ENCODE data around the gene FRMPD1. TPM values are rescaled to one million over a fixed set of nuclear protein-coding genes. Genes with fewer than 3 reads are reported as not detected.
A peak's percentile ranks its signal among the peaks of the same experiment; 100 is the strongest.
"Not testable (repeated sequence)": the region's sequence is repeated elsewhere in the genome, so short reads cannot be mapped to it uniquely, and the experiment has no call there.

The FRMPD1 gene
- total RNA-seq, 2 donors from 2014 or later, result 0.33 to 0.55 TPM

- H3K4me3 Mint-ChIP-seq, result no peak overlapping the region
- Histone ChIP-seq H3K36me3 (ENCODE audit: control insufficient read depth, insufficient read depth, low read length) (no peaks in the 10 kb centered on the region), H3K27ac (ENCODE audit: low read depth, low read length) (no peak overlapping the region), H3K27me3 (ENCODE audit: control insufficient read depth, insufficient read depth, low read length, poor library complexity, severe bottlenecking) (no peaks in the 10 kb centered on the region), H3K9ac (ENCODE audit: extremely low read depth, low read length, poor library complexity, severe bottlenecking) (no peak overlapping the region), H3K4me1 (ENCODE audit: control insufficient read depth, insufficient read depth, low read length) (peaks cover 5% of the 10 kb centered on the region), H3K9me3 (ENCODE audit: control insufficient read depth, low read length) (no peaks in the 10 kb centered on the region), H3K4me3 (ENCODE audit: low read length) (no peak overlapping the region)
- TF ChIP-seq CTCF (conservative IDR thresholded peaks at IDR 0.05), result peak; percentile 92
- H3K4me1 Mint-ChIP-seq, result peaks cover 35% of the 10 kb centered on the region
- H3K36me3 Mint-ChIP-seq (ENCODE audit: low read depth), result no peaks in the 10 kb centered on the region
- 34 to 70% methylated on average over 2 to 3 of the region's 3 CpGs for WGBS, 2 experiments (ENCODE audit: insufficient coverage in 1 of 2, insufficient read length in 1 of 2)
- H3K27ac Mint-ChIP-seq, result no peak overlapping the region
- DNase-seq, result peak; percentile 88
- H3K27me3 Mint-ChIP-seq (ENCODE audit: insufficient read depth), result peaks cover 3% of the 10 kb centered on the region
- peaks cover under 1% of the 10 kb centered on the region for H3K9me3 Mint-ChIP-seq
Measured at GRCh38 chr9:37747271-37747753, 96.6 kb downstream of the FRMPD1 start.

DNA sequence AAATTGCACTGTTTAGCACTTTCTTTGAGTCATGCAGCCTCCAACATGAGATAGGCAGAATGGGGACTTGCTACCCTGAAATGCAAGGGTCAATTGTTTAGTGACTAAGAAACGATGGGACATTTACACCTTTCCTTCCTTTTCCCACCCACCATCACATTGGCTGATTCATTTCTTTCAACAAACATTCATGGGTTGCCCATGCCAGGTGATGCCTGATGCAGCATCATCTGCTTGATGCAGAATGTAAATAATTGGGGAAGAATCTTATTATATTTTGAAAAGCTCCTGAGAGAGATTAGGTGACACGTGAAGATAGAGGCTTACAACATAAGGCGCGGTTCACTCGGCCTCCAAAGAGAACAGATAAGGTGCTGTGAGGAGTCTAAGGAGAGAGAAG is 98.4 kb downstream of the FRMPD1 start:
- peaks cover 37% of the 10 kb centered on the region for H3K4me1 Mint-ChIP-seq
- 51 to 54% methylated on average over 4 to 5 of the region's 5 CpGs for WGBS, 2 experiments (ENCODE audit: insufficient coverage in 1 of 2, insufficient read length in 1 of 2)
- H3K4me3 ChIP-seq (ENCODE audit: low read length), result no peak overlapping the region
- peak; percentile 59 for DNase-seq
- H3K36me3 ChIP-seq (ENCODE audit: control insufficient read depth, insufficient read depth, low read length), result no peaks in the 10 kb centered on the region
- H3K4me3 Mint-ChIP-seq, result no peak overlapping the region
- peaks cover 3% of the 10 kb centered on the region for H3K27me3 Mint-ChIP-seq (ENCODE audit: insufficient read depth)
- H3K36me3 Mint-ChIP-seq (ENCODE audit: low read depth), result no peaks in the 10 kb centered on the region
- peaks cover 5% of the 10 kb centered on the region for H3K4me1 ChIP-seq (ENCODE audit: control insufficient read depth, insufficient read depth, low read length)
- TF ChIP-seq CTCF (conservative IDR thresholded peaks at IDR 0.05), result no peak
- H3K27ac ChIP-seq (ENCODE audit: low read depth, low read length), result no peak overlapping the region
- no peaks in the 10 kb centered on the region for H3K27me3 ChIP-seq (ENCODE audit: control insufficient read depth, insufficient read depth, low read length, poor library complexity, severe bottlenecking)
- no peak overlapping the region for H3K27ac Mint-ChIP-seq
- H3K9ac ChIP-seq (ENCODE audit: extremely low read depth, low read length, poor library complexity, severe bottlenecking), result no peak overlapping the region
- peaks cover 7% of the 10 kb centered on the region for H3K9me3 ChIP-seq (ENCODE audit: control insufficient read depth, low read length)
- peaks cover 9% of the 10 kb centered on the region for H3K9me3 Mint-ChIP-seq

GRCh38 chr9:37751186-37751585 is 100.4 kb downstream of the FRMPD1 start:
- peak; percentile 77 for DNase-seq
- no peak overlapping the region for H3K4me3 Mint-ChIP-seq
- Histone ChIP-seq H3K4me3 (ENCODE audit: low read length) (no peak overlapping the region), H3K9me3 (ENCODE audit: control insufficient read depth, low read length) (peaks cover 7% of the 10 kb centered on the region), H3K4me1 (ENCODE audit: control insufficient read depth, insufficient read depth, low read length) (peaks cover 13% of the 10 kb centered on the region), H3K27me3 (ENCODE audit: control insufficient read depth, insufficient read depth, low read length, poor library complexity, severe bottlenecking) (no peaks in the 10 kb centered on the region), H3K36me3 (ENCODE audit: control insufficient read depth, insufficient read depth, low read length) (no peaks in the 10 kb centered on the region), H3K9ac (ENCODE audit: extremely low read depth, low read length, poor library complexity, severe bottlenecking) (no peak overlapping the region), H3K27ac (ENCODE audit: low read depth, low read length) (no peak overlapping the region)
- 63 to 76% methylated on average over 4 to 6 of the region's 6 CpGs for WGBS, 2 experiments (ENCODE audit: insufficient coverage in 1 of 2, insufficient read length in 1 of 2)
- peaks cover 51% of the 10 kb centered on the region for H3K4me1 Mint-ChIP-seq
- peak overlapping the region; percentile 49 for H3K27ac Mint-ChIP-seq
- TF ChIP-seq CTCF (conservative IDR thresholded peaks at IDR 0.05), result no peak
- H3K27me3 Mint-ChIP-seq (ENCODE audit: insufficient read depth), result no peaks in the 10 kb centered on the region
- peaks cover 9% of the 10 kb centered on the region for H3K9me3 Mint-ChIP-seq
- H3K36me3 Mint-ChIP-seq (ENCODE audit: low read depth), result no peaks in the 10 kb centered on the region

DNA sequence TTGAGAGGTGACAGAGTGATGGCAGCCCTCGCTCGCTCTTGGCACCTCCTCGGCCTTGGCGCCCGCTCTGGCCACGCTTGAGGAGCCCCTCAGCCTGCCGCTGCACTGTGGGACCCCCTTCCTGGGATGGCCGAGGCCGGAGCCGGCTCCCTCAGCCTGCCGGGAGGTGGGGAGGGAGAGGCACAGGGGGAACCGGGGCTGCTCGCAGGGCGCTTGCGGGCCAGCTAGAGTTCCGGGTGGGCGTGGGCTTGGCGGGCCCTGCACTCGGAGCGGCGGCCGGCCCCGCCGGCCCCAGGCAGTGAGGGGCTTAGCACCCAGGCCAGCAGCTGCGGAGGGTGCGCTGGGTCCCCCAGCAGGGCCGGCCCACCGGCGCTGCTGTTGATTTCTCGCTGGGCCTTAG is 101.0 kb downstream of the FRMPD1 start:
- H3K27me3 ChIP-seq (ENCODE audit: control insufficient read depth, insufficient read depth, low read length, poor library complexity, severe bottlenecking); H3K27me3 Mint-ChIP-seq (ENCODE audit: insufficient read depth); H3K27ac ChIP-seq (ENCODE audit: low read depth, low read length); H3K4me3 Mint-ChIP-seq; H3K4me3 ChIP-seq (ENCODE audit: low read length); H3K9ac ChIP-seq (ENCODE audit: extremely low read depth, low read length, poor library complexity, severe bottlenecking); H3K27ac Mint-ChIP-seq; H3K36me3 ChIP-seq (ENCODE audit: control insufficient read depth, insufficient read depth, low read length); H3K9me3 ChIP-seq (ENCODE audit: control insufficient read depth, low read length); H3K36me3 Mint-ChIP-seq (ENCODE audit: low read depth); H3K9me3 Mint-ChIP-seq: not testable (repeated sequence)
- H3K4me1 Mint-ChIP-seq, result peaks cover 54% of the 10 kb centered on the region
- peak; percentile 57 for DNase-seq
- H3K4me1 ChIP-seq (ENCODE audit: control insufficient read depth, insufficient read depth, low read length), result peaks cover 13% of the 10 kb centered on the region
- WGBS, 2 experiments (ENCODE audit: insufficient coverage in 1 of 2, insufficient read length in 1 of 2), result 92% methylated on average over 29 of the region's 30 CpGs; no CpG with 5 or more reads in 1 of the 2 experiments

DNA sequence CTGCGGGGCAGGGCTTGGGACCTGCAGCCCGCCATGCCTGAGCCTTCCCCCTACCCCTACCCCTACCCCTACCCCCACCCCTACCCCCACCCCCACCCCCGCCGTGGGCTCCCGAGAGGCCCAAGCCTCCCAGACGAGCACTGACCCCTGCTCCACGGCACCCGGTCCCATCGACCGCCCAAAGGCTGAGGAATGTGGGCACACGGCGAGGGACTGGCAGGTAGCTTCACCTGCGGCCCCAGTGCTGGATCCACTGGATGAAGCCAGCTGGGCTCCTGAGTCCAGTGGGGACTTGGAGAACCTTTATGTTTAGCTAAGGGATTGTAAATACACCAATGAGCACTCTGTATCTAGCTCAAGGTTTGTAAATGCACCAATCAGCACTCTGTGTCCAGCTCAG is 101.4 kb downstream of the FRMPD1 start:
- DNase-seq; H3K27ac Mint-ChIP-seq; H3K4me3 ChIP-seq (ENCODE audit: low read length); H3K9me3 ChIP-seq (ENCODE audit: control insufficient read depth, low read length); H3K36me3 Mint-ChIP-seq (ENCODE audit: low read depth); H3K9ac ChIP-seq (ENCODE audit: extremely low read depth, low read length, poor library complexity, severe bottlenecking); H3K27me3 ChIP-seq (ENCODE audit: control insufficient read depth, insufficient read depth, low read length, poor library complexity, severe bottlenecking); H3K9me3 Mint-ChIP-seq; H3K36me3 ChIP-seq (ENCODE audit: control insufficient read depth, insufficient read depth, low read length); H3K27ac ChIP-seq (ENCODE audit: low read depth, low read length); H3K4me3 Mint-ChIP-seq; H3K27me3 Mint-ChIP-seq (ENCODE audit: insufficient read depth): not testable (repeated sequence)
- WGBS, 2 experiments (ENCODE audit: insufficient coverage in 1 of 2, insufficient read length in 1 of 2), result 95 to 100% methylated on average over 3 to 11 of the region's 13 CpGs
- peaks cover 13% of the 10 kb centered on the region for H3K4me1 ChIP-seq (ENCODE audit: control insufficient read depth, insufficient read depth, low read length)
- peaks cover 50% of the 10 kb centered on the region for H3K4me1 Mint-ChIP-seq

All from endodermal cell (in vitro differentiated cells).